Karpas-422 (cell line): ENCODE data around the gene ZNF644. TPM values are rescaled to one million over a fixed set of nuclear protein-coding genes. Genes with fewer than 3 reads are reported as not detected.
"Not testable (repeated sequence)": the region's sequence is repeated elsewhere in the genome, so short reads cannot be mapped to it uniquely, and the experiment has no call there.

ENCODE experiments used
- DNase-seq: peaks from one replicate; pipeline ENCODE4 v3.0.0-alpha.2; 2015
- H2AFZ ChIP-seq: fragments of 200-600 bp; sonication (generic); 2 replicates; pipeline ENCODE4 v1.6.1; 2014; ENCODE audit warnings: antibody characterized with exemption, low read length, mixed read lengths
- H3K27ac ChIP-seq: fragments of 200-600 bp; sonication (generic); 2 replicates; pipeline ENCODE4 v1.5.1; 2014; ENCODE audit warnings: mild to moderate bottlenecking, low read length, moderate library complexity
- H3K27me3 ChIP-seq: fragments of 200-600 bp; sonication (generic); 2 replicates; pipeline ENCODE4 v1.6.1; 2014; ENCODE audit warnings: low read length, mixed read lengths
- H3K36me3 ChIP-seq: fragments of 200-600 bp; sonication (generic); 2 replicates; pipeline ENCODE4 v1.6.1; 2014; ENCODE audit warnings: low read length, mixed read lengths; ENCODE audit not compliant: insufficient read depth
- H3K4me1 ChIP-seq: fragments of 200-600 bp; sonication (generic); 2 replicates; pipeline ENCODE4 v1.6.1; 2014; ENCODE audit warnings: mild to moderate bottlenecking, low read length, mixed read lengths
- H3K4me2 ChIP-seq: fragments of 200-600 bp; sonication (generic); 2 replicates; pipeline ENCODE4 v1.6.1; 2014; ENCODE audit warnings: low read length, low read depth, mild to moderate bottlenecking; ENCODE audit not compliant: poor library complexity, severe bottlenecking
- H3K4me3 ChIP-seq: fragments of 200-600 bp; sonication (generic); 2 replicates; pipeline ENCODE4 v1.5.1; 2014; ENCODE audit warnings: mild to moderate bottlenecking, antibody characterized with exemption, low read length, mixed read lengths
- H3K79me2 ChIP-seq: fragments of 200-600 bp; sonication (generic); 2 replicates; pipeline ENCODE4 v1.6.1; 2014; ENCODE audit warnings: mild to moderate bottlenecking, low read length, mixed read lengths
- H3K9ac ChIP-seq: fragments of 200-600 bp; sonication (generic); 2 replicates; pipeline ENCODE4 v1.6.0; 2014; ENCODE audit warnings: low read length
- H3K9me2 ChIP-seq: fragments of 200-600 bp; sonication (generic), shearing (Covaris generic); replicated peaks from 2 replicates; pipeline ENCODE4 v1.6.0; 2014; ENCODE audit warnings: mild to moderate bottlenecking, low read length, moderate library complexity; ENCODE audit not compliant: insufficient read depth
- H3K9me3 ChIP-seq: fragments of 300-700, 200-600 bp; sonication (generic); 2 replicates; pipeline ENCODE4 v1.6.1; 2014; ENCODE audit warnings: low read length, mixed read lengths
- H4K20me1 ChIP-seq: fragments of 200-600 bp; sonication (generic); 2 replicates; pipeline ENCODE4 v1.6.1; 2014; ENCODE audit warnings: mild to moderate bottlenecking, antibody characterized with exemption, low read length, low read depth; ENCODE audit not compliant: insufficient read depth
- total RNA-seq: library from RNA; depleted of rRNA; stranded (reverse); fragments of >200 nt; shearing (Covaris generic); gene quantifications from 2 replicates; pipeline ENCODE4 v1.2.3, GENCODE V29; 2014; ENCODE audit warnings: low replicate concordance

The ZNF644 gene
- total RNA-seq, 1 experiment from 2014 or later, result 93.5 TPM

DNA sequence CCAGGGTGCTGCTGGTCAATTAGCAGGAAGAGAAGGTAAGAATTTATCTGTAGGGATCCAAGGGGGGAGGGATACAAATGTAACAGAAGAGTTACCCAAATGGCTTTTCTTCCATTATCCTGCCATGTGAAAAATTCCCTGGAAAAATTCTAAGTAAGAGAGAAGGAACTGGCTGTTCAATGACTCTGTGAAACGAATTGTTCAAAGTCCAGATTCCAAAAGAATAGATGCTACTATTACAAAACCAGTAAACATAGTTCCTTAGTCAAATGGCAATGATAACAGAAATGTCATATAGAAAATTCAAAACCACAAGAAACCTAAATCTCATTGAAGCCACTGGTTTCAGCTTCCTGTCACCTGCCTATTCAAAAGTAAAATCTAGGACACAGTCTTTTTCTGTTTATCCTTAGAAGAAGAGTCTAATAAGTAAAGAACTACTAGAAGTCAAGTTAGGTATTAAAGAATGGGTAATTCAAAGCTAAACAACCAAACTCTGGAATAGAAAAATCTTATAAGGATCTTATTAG lies 102.6 kb downstream of the ZNF644 start:
- Histone ChIP-seq H3K9me2 (no peaks in the 10 kb centered on the region), H3K36me3 (peaks cover 36% of the 10 kb centered on the region; the same call in 1 of the 2 replicates), H2AFZ (no peak overlapping the region), H3K9me3 (no peaks in the 10 kb centered on the region), H3K4me2 (no peak overlapping the region), H4K20me1 (no peaks in the 10 kb centered on the region), H3K4me1 (peaks cover 12% of the 10 kb centered on the region), H3K9ac (no peak overlapping the region), H3K27me3 (no peaks in the 10 kb centered on the region), H3K27ac (no peak overlapping the region), H3K4me3 (no peak overlapping the region), H3K79me2 (peaks cover 98% of the 10 kb centered on the region)
- no peak for DNase-seq

GRCh38 chr1:90911353-90911752 lies 110.5 kb downstream of the ZNF644 start:
- Histone ChIP-seq H3K27me3 (no peaks in the 10 kb centered on the region), H3K27ac (no peak overlapping the region), H3K4me2 (no peak overlapping the region), H3K9ac (no peak overlapping the region), H3K4me1 (no peaks in the 10 kb centered on the region), H3K79me2 (peaks cover 82% of the 10 kb centered on the region), H4K20me1 (no peaks in the 10 kb centered on the region), H3K4me3 (no peak overlapping the region), H2AFZ (no peak overlapping the region), H3K9me3 (no peaks in the 10 kb centered on the region), H3K9me2 (no peaks in the 10 kb centered on the region), H3K36me3 (peaks cover 35% of the 10 kb centered on the region; the same call in 1 of the 2 replicates)
- no peak for DNase-seq

GRCh38 chr1:90902672-90903071 lies 119.2 kb downstream of the ZNF644 start:
- Histone ChIP-seq H3K27me3 (no peaks in the 10 kb centered on the region), H3K4me2 (no peak overlapping the region), H3K27ac (no peak overlapping the region), H3K9ac (no peak overlapping the region), H2AFZ (no peak overlapping the region), H3K9me3 (no peaks in the 10 kb centered on the region), H3K4me3 (no peak overlapping the region), H4K20me1 (no peaks in the 10 kb centered on the region), H3K79me2 (peaks cover 63% of the 10 kb centered on the region), H3K4me1 (no peaks in the 10 kb centered on the region), H3K9me2 (no peaks in the 10 kb centered on the region), H3K36me3 (peaks cover 25% of the 10 kb centered on the region)
- no peak for DNase-seq

- H3K27me3 ChIP-seq, result no peaks in the 10 kb centered on the region
- H3K9me2 ChIP-seq, result no peaks in the 10 kb centered on the region
- H3K9ac ChIP-seq, result no peak overlapping the region
- H3K4me3 ChIP-seq, result no peak overlapping the region
- H4K20me1 ChIP-seq, result no peaks in the 10 kb centered on the region
- H3K9me3 ChIP-seq, result no peaks in the 10 kb centered on the region
- no peak overlapping the region for H3K4me2 ChIP-seq
- no peak for DNase-seq
- no peak overlapping the region for H3K27ac ChIP-seq
- no peaks in the 10 kb centered on the region for H3K4me1 ChIP-seq
- peaks cover 34% of the 10 kb centered on the region for H3K79me2 ChIP-seq
- H2AFZ ChIP-seq, result no peak overlapping the region
- peaks cover 17% of the 10 kb centered on the region for H3K36me3 ChIP-seq
Observed at GRCh38 chr1:90899263-90899662, 122.6 kb downstream of the ZNF644 start.

DNA sequence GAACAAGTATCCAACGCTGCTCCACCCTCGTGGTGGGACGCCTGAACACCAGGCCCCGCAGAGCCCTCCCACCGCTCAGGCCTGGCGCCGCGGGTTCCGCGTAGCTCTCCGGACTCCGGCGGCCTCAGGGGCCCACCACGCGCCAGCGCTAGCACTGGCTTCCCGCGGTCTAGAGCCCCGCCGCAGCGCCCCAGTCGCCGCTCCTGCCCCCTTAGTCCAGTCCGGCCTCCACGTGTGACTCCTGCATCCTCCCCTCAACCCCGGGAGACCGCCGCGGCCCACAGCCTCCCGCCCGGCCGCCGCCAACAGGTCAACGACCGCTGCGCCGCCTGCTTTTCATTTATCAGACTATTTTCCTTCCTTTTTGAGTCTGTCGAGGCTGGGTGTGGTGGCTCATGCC lies 128.2 kb downstream of the ZNF644 start:
- H3K79me2 ChIP-seq, H3K27me3 ChIP-seq, H4K20me1 ChIP-seq, H3K36me3 ChIP-seq, H3K4me1 ChIP-seq, H2AFZ ChIP-seq, H3K9me3 ChIP-seq, H3K9me2 ChIP-seq, DNase-seq, H3K27ac ChIP-seq, H3K9ac ChIP-seq, H3K4me3 ChIP-seq, H3K4me2 ChIP-seq: not testable (repeated sequence)

DNA sequence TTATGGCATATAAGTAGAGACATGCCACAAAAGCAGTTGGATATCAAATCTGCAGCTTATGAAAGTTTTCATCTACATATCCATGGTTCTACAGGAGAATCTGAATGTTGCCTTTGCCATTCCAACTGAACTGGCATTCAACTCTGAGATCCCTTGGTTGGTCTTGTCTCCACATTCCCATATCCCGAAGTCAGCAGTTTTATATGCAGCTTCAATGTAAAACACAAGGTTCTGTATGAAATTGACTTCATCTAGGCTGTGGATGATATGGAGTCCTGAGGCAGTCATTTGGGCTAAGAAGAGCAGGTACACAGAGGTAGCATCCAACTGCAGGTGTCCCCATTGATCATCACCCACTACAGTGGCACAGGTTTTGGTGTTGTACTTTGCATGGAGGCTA lies 129.0 kb downstream of the ZNF644 start:
- not testable (repeated sequence) for H2AFZ ChIP-seq, H3K36me3 ChIP-seq, H3K79me2 ChIP-seq, H4K20me1 ChIP-seq, H3K9ac ChIP-seq, H3K4me3 ChIP-seq, H3K27ac ChIP-seq, H3K9me3 ChIP-seq, DNase-seq, H3K9me2 ChIP-seq, H3K27me3 ChIP-seq, H3K4me1 ChIP-seq, H3K4me2 ChIP-seq

DNA sequence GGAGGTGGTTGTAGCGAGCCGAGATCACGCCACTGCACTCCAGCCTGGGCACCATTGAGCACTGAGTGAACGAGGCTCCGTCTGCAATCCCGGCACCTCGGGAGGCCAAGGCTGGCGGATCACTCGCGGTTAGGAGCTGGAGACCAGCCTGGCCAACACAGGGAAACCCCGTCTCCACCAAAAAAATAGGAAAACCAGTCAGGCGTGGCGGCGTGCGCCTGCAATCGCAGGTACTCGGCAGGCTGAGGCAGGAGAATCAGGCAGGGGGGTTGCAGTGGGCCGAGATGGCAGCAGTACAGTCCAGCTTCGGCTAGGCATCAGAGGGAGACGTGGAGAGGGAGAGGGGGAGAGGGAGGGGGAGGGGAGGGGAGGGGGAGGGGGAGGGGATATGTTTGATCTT lies 129.6 kb downstream of the ZNF644 start:
- not testable (repeated sequence) for H3K27ac ChIP-seq, H3K4me2 ChIP-seq, H3K9ac ChIP-seq, H3K27me3 ChIP-seq, H3K9me2 ChIP-seq, H3K9me3 ChIP-seq, DNase-seq, H4K20me1 ChIP-seq, H3K36me3 ChIP-seq, H3K4me3 ChIP-seq, H3K4me1 ChIP-seq, H3K79me2 ChIP-seq, H2AFZ ChIP-seq

DNA sequence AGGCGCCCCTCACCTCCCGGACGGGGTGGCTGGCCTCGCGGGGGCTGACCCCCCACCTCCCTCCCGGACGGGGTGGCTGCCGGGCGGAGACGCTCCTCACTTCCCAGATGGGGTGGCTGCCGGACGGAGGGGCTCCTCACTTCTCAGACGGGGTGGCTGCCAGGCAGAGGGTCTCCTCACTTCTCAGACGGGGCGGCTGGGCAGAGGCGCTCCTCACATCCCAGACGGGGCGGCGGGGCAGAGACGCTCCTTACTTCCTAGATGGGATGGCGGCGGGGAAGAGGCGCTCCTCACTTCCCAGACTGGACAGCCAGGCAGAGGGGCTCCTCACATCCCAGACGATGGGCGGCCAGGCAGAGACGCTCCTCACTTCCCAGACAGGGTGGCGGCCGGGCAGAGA lies 130.1 kb downstream of the ZNF644 start:
- H3K4me1 ChIP-seq, H2AFZ ChIP-seq, H3K27ac ChIP-seq, DNase-seq, H3K9me2 ChIP-seq, H3K4me3 ChIP-seq, H3K79me2 ChIP-seq, H3K9me3 ChIP-seq, H3K27me3 ChIP-seq, H4K20me1 ChIP-seq, H3K4me2 ChIP-seq, H3K9ac ChIP-seq, H3K36me3 ChIP-seq: not testable (repeated sequence)

GRCh38 chr1:90882221-90882620 lies 139.6 kb downstream of the ZNF644 start:
- DNase-seq, result no peak
- H3K36me3 ChIP-seq, result no peaks in the 10 kb centered on the region
- no peaks in the 10 kb centered on the region for H3K79me2 ChIP-seq
- no peak overlapping the region for H2AFZ ChIP-seq
- no peaks in the 10 kb centered on the region for H3K9me2 ChIP-seq
- H3K4me2 ChIP-seq, result no peak overlapping the region
- no peak overlapping the region for H3K27ac ChIP-seq
- no peak overlapping the region for H3K4me3 ChIP-seq
- H3K27me3 ChIP-seq, result no peaks in the 10 kb centered on the region
- H4K20me1 ChIP-seq, result no peaks in the 10 kb centered on the region
- H3K9me3 ChIP-seq, result peaks cover 25% of the 10 kb centered on the region
- no peaks in the 10 kb centered on the region for H3K4me1 ChIP-seq
- H3K9ac ChIP-seq, result no peak overlapping the region
